ENCODE data around the gene MVD.
A peak's percentile ranks its signal among the peaks of the same experiment; 100 is the strongest.
"Not testable (repeated sequence)": the region's sequence is repeated elsewhere in the genome, so short reads cannot be mapped to it uniquely, and the experiment has no call there.

The MVD gene

DNA sequence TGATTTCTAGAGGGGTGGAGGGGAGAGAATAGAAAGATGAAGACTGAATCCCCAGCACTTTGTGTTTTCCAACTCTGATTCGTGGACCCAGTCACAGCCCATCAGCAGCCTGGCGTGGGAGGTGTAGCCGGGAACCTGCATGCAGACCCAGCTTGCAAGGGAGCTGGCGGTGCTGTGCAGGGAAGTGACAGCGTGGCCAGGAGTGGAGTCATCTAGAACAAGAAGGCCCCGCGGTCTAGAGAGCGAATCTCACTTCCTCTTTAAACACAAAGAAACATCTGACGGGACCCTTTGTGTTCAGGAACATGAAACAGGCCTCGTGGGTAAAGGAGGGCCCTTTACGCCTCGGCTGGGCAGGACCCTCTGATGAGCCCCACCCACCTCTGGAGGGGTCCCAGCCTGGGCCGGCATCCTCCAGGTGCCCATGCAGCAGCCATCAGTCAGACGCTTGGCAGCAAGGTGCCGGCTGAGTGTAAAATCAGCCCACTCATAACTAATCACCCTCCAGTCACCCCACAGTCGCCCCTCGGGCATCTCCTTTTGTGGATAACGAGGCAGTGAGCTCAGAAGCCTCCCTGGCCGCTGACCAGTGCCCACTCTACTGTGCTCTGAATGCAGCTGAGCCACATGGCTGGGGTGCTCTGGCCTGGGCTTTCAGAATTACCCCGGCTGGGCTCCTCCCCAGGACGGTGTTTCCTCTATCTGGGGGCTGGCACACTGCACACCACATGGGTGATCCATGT, 19.0 kb upstream of the MVD start:
- DNase-seq: peak; percentile 89 to 97

- DNase-seq: no peak
Observed at GRCh38 chr16:88681084-88681680, 18.3 kb upstream of the MVD start.

DNA sequence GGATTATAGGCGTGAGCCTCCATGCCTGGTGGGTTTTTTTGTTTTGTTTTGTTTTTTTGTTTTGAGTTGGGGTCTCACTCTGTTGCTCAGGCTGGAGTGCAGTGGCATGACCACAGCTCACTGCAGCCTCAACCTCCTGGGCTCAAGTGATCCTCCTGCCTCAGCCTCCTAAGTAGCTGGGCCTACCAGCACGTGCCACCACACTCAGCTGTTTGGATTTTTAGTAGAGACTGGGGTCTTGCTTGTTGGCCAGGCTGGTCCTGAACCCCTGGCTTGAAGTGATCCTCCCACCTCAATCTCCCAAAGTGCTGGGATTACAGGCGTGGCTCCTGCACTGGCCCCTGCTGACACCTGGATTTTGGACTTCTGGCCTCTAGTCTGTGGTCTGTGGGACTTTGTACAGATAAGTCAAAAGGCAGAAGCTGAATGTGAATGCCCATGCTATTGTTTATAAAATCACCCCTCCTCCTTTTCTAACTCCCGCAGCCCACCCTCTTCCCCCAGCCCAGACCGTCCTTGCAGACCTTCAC, 17.7 kb upstream of the MVD start:
- DNase-seq: no peak

DNA sequence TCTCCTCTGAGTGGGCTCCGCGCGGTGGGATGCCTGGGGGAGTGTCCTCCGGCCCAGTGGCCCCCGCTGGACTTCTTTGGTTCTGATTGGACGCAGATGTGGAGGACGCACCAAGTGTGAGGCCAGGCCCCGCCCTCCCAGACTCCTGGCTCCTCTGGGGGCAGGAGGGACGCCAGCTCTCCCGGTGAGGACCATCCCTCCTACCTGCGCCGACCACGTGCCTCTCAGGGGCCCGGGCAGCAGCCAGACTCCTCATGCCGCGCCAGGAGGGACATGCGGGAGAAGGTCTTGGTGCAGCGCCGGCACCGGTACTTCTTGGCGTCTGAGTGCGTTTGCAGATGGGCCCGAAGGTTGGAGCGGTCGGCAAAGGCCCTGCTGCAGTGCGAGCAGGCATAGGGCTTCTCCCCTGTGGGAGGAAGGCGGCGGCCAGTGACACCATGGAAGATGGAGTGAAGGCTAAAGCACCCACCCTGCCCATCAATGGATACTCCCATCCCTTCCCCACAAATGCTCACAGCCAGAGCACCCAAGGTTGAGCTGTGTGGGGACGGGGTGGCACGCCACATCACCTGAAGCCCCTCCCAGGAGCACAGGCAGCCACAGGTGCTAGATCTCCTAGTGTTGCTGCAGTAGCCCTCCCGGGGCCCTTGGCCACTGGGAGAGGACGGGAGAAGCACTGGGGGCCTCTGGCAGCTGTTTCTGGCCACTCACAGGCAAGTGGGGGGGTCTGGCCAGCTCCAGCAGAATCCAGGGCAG, 15.5 kb upstream of the MVD start:
- no peak for DNase-seq

DNA sequence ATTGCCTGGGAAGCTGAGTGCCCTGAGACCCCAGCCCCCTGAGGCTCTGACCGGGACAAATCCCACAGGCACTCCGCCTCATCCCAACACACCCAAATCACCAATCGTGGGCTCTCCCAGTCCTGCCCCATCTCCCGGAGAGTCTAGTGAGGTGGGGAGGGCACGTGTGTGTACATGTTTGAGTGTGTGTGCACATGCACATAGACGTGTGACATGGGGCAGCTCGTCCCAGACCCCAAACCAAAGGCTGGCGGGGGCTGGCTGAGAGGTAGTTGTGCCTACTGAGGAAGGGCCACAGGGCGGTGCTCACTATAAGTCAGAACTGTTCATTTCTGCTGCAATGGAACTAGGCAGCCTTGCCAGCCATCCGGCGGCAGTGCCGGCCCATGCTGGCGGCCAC, 14.8 kb upstream of the MVD start:
- no peak for DNase-seq

DNA sequence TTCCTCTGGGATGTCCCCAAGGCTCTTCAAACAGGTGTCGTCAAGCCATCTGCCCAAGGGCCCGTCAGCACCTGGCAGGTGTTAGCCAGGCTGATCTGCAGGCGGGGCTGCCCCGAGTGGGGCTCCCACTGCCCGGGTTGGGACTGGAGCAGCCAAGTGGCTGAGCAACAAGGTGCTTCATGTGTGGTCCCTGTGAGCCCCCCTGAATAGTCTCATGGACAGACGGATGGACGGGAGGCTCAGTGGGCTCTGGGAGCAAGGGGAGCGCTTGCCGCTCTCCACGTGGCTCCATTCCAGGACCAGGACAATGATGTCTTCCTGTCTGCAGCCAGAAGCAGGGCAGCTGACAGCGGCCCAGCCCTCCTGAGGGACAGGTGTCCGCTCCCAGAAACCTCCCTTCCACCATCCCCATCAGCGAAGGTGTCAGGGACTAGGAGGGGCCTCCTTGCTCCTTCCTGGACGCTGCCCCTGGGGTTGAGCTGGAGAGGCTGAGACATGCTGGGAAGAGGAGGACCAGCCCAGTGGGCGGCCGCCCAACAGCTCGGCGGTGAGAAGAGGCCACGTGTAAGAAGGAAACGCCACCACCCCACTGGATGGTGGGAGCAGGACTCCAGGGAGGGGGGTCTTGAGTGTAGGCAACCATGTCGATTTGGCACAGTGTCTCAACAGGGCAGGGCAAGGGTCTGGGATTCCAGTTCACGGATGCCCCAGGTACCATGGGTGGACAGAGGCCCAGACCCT, 13.8 kb upstream of the MVD start:
- DNase-seq: no peak

GRCh38 chr16:88673716-88674379, 11.0 kb upstream of the MVD start:
- DNase-seq: no peak

DNA sequence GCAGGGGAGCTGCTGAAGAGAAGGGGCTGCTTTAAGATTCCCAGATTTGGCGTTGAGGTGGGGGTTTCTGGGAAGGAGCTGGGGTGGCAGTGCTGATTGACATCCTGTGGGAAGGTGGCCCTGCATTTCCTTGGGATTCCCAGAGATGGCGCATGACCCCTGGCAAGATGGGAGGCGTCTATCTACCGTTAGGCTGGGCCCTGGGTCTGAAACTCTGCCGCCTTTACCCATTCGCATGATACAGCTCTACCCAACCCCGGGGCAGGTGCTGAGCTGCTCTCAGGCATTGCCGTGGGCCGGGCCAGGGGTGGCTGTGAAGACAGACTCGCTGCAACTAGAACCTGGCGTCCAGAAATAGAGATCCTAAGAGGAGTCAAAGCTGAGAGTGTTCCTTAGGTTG, 9.9 kb upstream of the MVD start:
- DNase-seq: no peak

- DNase-seq: no peak
Observed at GRCh38 chr16:88671806-88672205, 8.9 kb upstream of the MVD start.

GRCh38 chr16:88669980-88670379, 7.1 kb upstream of the MVD start:
- DNase-seq: no peak

DNA sequence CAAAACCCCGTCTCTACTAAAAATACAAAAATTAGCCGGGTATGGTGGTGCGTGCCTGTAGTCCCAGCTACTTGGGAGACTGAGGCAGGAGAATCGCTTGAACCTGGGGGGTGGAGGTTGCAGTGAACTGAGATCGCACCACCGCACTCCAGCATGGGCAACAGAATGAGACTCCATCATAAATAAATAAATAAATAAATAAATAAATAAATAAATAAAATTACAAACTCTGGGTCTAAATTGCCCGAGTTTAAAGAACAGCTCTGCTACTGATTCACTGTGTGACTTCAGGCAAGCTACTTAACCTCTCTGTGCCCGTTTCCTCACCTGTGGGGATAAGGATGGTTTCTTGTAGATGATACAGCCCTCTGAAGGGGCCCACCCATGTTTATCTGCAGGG, 6.6 kb upstream of the MVD start:
- DNase-seq: not testable (repeated sequence)

DNA sequence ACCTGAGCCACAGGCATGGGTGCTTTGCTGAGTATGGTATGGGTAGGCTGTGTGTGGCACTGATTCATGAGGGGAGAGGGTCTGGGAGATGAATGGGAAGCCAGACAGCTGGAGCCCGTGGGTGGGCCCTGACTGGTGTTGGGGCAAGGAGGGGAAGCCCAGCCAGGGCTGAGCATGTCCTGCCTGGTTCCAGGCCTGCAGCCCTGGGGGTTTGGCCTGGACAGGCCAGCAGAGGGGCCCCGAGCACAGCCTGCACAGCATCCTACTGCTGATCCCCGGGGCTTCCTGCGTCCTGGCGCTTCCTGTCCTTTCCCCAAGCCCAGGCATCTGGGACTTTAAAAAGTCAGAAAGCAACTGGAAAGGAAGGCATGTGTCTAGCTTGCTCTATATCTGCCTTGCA, 4.6 kb upstream of the MVD start:
- no peak for DNase-seq

- DNase-seq: no peak
Observed at GRCh38 chr16:88665570-88665969, 2.7 kb upstream of the MVD start.

GRCh38 chr16:88665148-88665547, 2.3 kb upstream of the MVD start:
- DNase-seq: no peak

DNA sequence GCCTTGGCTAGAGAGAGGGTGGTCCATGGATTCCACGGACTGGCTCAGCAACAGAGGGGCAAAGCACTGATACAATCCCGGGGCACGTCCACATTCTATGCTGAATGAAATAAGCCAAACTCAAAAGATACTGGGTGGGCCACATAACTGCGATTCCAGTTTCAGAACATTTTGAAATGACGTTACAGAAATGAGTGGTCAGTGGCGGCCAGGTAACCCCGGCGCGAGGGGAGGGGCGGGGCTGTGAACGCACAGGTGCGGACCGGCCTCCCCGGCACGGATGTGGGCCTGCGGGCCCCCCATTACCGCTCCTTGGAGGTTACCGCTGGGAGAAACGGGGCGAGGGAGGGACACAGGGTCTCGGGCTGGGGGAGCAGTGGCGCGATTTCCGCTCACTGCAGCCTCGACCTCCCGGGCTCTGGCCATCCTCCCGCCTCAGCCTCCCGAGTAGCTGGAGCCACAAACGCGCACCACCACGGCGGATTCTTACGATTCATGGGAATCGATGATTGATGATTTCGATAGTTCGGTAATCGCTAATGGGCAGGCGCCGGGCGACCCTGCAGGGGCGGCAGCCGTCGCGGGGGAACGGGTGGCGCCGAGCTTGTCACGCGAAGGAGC, 559 bp downstream of the MVD start:
- no peak for DNase-seq

- DNase-seq: no peak
Observed at GRCh38 chr16:88661468-88661867, 1.4 kb downstream of the MVD start.

GRCh38 chr16:88659160-88659559, 3.7 kb downstream of the MVD start:
- no peak for DNase-seq

DNA sequence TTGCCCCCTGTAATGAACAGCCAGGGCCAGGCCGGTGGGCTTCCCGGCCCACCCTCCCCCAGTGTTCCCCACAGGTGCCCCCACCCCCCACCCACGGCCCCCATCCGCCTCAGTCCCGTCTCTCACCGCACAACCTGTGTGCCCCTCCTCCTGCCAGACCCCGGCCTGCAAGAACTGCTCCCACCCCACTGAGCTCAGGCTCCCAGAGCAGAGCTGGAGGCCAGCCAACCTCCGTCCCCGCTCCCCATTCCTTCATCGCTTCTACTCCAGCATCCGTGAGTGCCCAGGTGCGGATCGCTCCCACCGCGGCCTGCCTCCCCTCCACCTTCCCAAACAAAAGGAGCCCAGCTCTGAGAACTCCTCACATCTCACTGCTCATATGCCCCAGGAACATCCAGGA, 4.2 kb downstream of the MVD start:
- DNase-seq: no peak

- DNase-seq: no peak
Observed at GRCh38 chr16:88657371-88657770, 5.5 kb downstream of the MVD start.

DNA sequence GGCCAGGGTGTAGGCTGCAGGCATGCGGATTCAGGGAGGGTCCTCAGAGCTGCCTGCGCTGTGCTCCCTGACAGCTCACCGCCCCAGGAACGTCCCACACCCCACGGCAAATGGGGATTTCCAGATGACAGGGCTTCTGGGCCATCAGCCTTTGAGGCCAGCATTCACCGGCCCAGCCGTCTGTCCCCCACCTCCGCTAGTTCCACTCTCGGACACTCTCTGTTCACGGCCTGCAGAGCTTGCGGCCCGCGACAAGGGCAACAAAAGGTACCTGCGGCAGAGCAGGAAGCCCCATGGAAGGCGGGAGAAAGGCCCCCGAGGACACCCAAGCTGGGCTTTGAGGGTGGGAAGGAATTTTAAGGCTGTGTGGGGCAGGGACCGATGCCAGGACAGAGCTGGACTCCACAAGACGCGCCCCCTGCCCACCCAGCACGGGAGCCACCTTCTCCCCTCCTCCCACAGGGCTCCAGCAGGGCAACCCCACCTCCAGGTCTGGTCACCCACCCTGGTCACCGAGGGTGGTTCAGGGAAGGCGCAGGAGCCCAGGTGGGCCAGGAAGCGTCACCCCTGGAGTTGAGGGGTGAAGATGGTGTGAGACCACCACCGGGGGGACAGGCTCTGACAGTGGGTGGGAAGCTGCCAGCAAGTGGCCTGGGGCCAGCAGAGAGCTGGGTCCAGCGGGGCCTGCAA, 6.5 kb downstream of the MVD start:
- DNase-seq: no peak

GRCh38 chr16:88655733-88656281, 7.1 kb downstream of the MVD start:
- no peak for DNase-seq

Data from inflammatory macrophage (primary cell).